GM21825 (cell line): ENCODE data around the gene IMMP2L.
A peak's percentile ranks its signal among the peaks of the same experiment; 100 is the strongest.
"Not testable (repeated sequence)": the region's sequence is repeated elsewhere in the genome, so short reads cannot be mapped to it uniquely, and the experiment has no call there.

Experiments
- ATAC-seq: cut with Tn5 transposase; IDR thresholded peaks from one replicate; pipeline ENCODE4 v1.9.1; 2021; ENCODE audit warnings: mild to moderate bottlenecking, moderate library complexity; ENCODE audit not compliant: unreplicated experiment

IMMP2L gene

DNA sequence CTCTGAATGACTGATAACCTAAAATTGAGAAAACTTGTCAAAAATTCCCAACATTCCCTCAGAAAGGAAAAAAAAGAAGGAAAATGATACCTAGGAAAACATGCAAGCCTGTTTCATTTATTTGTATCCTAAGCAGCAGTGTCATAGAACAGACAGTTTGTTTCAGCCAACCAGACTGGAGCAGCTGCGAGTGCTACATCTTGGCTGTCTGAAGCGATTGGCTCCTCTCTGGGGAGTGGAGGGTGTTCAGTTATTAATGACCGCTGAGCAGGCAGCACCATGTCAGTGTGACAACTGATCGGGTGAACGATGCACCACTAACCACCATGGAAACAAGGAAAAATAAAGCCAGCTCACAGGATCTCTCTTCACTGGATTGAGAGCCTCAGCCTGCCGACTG is 471.4 kb downstream of the IMMP2L start, which contains the start of gene LRRN3:
Gene LRRN3, plus strand, starts transcription at position 282 of the 400 bp plus-strand sequence. CDS start 31,646 bp downstream, outside the sequence.
- no peak for ATAC-seq

DNA sequence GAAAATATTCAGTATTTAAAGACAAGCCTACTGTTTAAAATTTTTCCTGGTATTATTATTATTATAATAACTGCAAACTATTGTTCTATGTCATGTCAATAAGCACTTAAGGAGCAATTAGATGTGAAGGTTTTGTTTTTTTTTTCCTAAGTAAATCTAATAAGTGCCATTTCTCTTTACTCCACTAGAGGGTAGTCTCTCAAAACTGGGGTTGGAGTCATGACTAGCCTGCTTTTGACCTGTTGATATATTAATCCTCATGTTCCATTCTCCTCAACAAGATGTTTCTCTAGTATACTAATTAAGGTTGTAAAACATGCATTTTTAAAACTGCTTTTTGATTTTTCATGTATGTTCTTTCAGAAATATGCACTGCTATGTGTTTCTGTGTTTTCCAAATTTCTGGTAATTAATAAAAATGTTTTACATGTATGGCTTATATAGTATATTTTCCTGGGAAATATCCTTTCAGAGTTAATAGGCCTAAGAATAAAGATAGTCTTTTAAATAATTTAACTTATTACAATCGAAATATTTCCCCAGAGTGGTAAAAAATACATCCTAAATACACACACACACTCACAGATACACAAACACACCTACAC is 472.4 kb downstream of the IMMP2L start:
- ATAC-seq, result peak; percentile 46

DNA sequence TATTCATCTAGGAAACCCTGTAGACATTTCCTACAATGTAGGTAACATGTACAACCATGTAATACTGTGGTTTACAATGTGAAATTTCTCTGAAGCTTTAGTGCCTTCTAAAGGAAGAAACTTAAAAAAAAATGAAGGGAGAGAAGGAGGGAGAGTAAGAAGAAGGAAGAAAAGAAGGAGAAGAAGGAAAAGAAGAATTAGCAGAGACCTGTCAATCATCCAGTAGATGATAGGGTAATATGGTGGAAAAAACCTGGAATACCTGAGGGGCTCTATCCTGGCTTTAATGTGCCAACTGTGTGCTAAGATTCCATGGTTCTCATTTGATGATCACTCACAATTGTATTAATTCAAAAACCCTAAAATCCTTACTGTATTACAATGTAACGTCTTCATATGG is 474.0 kb downstream of the IMMP2L start:
- ATAC-seq, result no peak

GRCh38 chr7:111086532-111086931 is 475.8 kb downstream of the IMMP2L start:
- no peak for ATAC-seq

- ATAC-seq, result no peak
Observed at GRCh38 chr7:111085356-111085755, 476.9 kb downstream of the IMMP2L start.

- ATAC-seq, result peak; percentile 98
Observed at GRCh38 chr7:111083413-111083812, 478.9 kb downstream of the IMMP2L start.

DNA sequence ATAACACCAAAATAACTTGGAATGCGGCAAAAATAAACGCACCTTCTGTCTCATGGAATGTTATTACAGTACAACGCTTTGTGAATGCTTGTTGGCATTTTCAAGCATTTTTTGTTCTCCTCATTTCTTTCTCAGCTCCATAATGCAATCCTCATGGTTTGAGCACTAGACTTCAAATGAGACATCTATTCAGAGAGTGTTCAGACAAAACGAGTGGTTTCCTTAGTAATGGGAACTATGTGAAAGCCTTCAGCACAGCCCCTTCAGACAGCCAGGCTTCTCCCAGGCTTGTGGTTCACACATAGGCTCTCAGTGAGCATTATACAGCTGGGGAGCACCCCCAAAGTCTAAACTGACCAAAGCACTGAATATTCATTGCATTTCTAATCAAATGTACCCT is 479.9 kb downstream of the IMMP2L start:
- ATAC-seq, result no peak

DNA sequence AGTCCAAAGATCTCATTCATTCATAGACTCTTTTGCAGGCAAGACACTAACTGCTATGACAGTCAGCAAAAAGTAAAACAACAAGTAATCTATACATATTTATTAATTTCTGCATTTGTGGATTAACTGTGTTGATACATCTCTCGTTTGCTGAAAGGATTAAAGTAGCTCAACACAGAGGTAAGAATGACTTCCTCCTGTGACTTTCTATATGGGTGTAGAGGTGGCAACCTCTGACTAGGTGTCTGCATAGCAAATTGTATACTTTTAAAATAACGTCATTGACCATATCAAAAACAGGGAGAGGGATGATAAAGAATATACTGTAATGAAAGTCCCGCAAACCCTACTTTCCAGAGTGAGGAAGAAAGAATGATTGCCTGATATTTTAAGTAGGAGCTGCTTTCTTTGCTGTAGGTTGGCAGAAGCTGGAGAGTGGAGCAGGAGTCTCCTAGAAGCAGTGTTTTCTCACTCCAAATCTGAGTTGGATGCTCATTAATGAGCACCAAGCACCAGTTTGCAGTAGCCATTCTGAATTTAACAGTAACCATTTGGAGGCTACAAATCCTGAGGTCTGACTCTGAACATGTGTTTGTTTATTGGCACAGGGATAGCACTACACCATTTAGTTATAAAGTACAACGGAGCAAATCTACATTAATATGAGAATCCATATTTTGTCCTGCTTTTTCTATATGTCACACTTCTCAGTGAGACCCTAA is 480.6 kb downstream of the IMMP2L start:
- no peak for ATAC-seq

DNA sequence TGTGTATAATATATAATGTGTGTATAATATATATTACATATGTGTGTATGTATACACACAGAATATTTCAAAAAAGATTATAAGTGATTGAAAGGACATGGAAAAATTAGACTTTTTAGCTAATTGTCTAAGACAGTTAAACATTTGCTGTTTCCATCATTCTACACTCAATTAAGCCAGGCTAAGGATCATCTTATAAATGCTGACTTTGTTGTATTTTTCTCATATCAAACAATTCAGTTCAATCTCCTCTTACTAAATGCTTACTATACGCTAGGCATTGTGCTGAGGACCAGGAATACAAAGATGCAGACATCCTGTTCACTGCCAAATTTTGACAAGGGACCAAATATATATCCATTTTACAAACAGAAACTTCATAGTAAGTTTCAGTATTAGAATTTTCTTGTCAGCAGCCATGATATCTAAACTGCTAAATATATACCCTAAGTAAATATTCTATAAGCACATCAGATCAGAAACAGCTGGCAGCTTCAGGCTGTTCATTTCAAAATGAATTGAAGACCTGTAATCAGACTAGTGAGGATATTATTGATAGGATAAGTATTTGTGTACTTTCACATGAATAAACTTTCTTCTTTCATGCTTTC is 481.7 kb downstream of the IMMP2L start:
- no peak for ATAC-seq

- no peak for ATAC-seq
Observed at GRCh38 chr7:111077001-111077400, 485.3 kb downstream of the IMMP2L start.

- ATAC-seq, result no peak
Observed at GRCh38 chr7:111076205-111076604, 486.1 kb downstream of the IMMP2L start.

- no peak for ATAC-seq
Observed at GRCh38 chr7:111075498-111075897, 486.8 kb downstream of the IMMP2L start.

- no peak for ATAC-seq
Observed at GRCh38 chr7:111074748-111075146, 487.5 kb downstream of the IMMP2L start.

- no peak for ATAC-seq
Observed at GRCh38 chr7:111074071-111074747, 488.1 kb downstream of the IMMP2L start.

DNA sequence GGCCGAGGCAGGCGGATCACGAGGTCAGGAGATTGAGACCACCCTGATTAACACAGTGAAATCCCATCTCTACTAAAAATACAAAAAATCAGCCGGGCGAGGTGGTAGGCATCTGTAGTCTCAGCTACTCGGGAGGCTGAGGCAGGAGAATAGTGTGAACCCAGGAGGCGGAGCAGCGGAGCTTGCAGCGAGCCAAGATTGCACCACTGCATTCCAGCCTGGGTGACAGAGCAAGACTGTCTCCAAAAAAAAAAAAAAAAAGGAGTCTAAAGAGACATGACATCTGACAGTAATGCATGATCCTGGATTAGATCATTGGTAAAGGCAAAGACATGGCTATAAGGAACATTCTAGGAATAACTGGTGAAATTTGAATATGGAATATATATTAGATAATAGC is 489.6 kb downstream of the IMMP2L start:
- ATAC-seq, result not testable (repeated sequence)

DNA sequence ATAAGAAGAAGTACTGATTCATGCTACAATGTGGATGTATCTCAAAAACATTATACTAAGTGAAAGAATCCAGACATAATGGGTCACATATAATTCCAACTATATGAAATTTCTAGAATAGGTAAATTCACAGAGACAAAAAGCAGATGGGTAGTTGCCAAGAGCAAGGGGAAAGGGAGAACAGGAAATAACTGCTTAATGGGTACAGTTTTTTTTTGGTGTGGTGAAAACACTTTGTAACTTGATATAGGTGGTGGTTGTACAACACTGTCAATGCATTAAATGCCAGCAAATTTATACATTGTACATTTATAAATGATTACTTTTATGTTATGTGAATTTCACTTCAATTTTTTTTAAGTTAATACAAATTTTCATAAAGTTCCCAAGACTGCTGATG is 490.7 kb downstream of the IMMP2L start:
- ATAC-seq, result no peak

DNA sequence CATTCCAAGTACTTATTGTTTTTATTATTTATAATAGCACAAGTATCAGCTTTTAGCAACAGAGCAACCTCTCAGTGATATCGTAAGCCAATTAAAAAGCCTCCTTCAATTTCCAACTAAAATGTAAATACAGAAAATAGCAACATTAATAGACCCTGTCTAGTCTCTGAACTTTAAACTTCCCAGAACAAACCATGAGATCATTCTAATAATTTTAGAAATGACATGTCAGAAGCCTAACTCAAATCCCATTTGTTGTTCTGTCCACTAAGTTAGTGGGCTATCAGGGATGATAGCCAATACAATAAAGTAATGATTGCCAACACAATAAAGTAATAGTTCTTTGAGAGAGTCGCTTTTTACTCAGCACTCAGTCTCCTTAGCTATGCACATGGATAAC is 493.7 kb downstream of the IMMP2L start:
- ATAC-seq, result no peak

DNA sequence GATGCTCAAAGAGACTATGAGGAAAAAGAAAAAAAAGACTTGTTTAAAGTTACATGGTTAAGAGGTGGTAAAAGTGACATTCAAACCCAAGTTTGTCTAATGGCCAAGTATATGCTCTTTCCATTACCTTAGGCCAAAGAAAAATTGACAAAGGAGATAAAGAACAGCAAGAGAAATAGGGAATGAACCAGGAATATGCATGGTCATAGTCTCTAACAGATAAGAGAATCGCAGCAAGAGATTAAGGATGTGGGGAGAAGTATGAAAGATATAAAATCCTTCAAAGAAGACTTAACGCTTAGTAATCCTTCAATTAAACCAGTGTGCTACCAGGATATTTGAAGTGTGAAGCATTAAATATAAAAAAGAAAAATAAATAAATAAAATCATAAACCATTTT is 494.6 kb downstream of the IMMP2L start:
- no peak for ATAC-seq

DNA sequence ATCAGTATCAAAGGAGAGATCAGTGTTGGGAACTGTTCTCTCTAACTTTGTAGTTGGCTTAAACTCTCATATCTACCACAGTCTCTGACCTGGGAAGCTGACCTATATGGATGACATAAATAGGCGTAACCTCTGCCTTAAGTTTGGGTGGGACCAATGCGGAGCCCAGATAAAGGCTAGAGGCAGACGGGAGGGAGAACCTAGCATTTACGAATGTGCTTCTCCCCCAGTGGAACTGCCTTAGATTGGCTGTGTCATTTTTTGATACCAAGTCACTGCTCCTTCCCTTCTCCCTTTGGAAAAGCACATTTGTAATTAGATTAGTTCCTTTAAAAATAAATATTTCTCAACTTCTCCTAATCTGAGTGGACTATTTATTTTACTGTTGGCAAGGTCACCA is 495.0 kb downstream of the IMMP2L start:
- ATAC-seq, result no peak

GRCh38 chr7:111063166-111063565 is 499.1 kb downstream of the IMMP2L start:
- no peak for ATAC-seq

DNA sequence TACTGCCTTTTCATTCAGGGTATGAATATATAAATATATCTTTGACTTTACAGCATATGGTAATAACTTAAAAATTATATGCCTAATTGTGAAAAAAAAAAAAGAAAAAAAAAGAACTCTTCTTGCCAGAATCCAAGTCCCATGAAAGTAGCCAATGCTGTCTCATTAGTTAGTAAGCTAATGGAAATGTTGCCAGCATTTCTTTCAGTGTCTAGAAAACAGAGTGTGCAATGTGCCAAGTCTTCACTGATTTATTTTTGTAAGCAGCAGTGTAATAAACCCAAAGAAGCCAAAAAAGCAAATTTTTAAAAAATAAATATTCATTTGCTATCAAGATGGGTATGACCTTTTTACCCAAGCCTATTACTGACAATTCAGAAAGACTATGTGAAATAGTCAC is 502.5 kb downstream of the IMMP2L start:
- no peak for ATAC-seq

DNA sequence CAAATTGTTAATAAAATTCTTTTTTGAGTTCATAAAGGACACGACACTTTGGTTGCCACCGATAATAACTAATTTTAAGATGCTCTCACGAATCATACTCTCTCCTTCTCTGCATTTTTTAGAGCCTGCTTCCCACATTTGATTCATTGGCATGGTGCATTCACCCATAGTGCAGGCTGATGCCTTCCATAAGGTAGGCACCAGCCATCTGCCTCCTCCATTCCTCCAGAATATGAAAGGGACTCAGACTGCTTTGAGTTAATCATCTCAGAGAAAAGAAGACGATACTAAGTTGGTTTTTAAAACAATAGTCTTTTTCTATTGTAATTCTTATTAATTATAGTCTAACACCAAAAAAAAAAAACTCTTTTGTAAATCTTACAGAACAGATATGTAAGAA is 505.2 kb downstream of the IMMP2L start:
- no peak for ATAC-seq
